H9 (cell line): ENCODE measurements around the gene MTRR. TPM values are rescaled to one million over a fixed set of nuclear protein-coding genes. Genes with fewer than 3 reads are reported as not detected.

ENCODE experiments used
- DNase-seq: peaks from one replicate; pipeline ENCODE4 v3.0.0-alpha.2; 2017
- H2AFZ ChIP-seq: one replicate; pipeline ENCODE4 v1.6.1; 2013; ENCODE audit warnings: mild to moderate bottlenecking, low read length, control low read depth, moderate library complexity
- H2AK5ac ChIP-seq: 2 replicates; pipeline ENCODE4 v1.6.1; 2013; ENCODE audit warnings: low read length, control low read depth, mixed read lengths; ENCODE audit not compliant: insufficient read length
- H2BK120ac ChIP-seq: one replicate; pipeline ENCODE4 v1.6.1; 2013; ENCODE audit warnings: low read depth, mild to moderate bottlenecking, low read length, control low read depth, inconsistent platforms; ENCODE audit not compliant: poor library complexity, severe bottlenecking
- H2BK12ac ChIP-seq: 2 replicates; pipeline ENCODE4 v1.6.1; 2013; ENCODE audit warnings: low read length, control low read depth, mixed read lengths, low read depth; ENCODE audit not compliant: insufficient read length
- H2BK15ac ChIP-seq: 2 replicates; pipeline ENCODE4 v1.6.1; 2013; ENCODE audit warnings: low read depth, low read length, control low read depth
- H2BK20ac ChIP-seq: one replicate; pipeline ENCODE4 v1.6.1; 2013; ENCODE audit warnings: low read depth, mild to moderate bottlenecking, low read length, control low read depth, inconsistent platforms; ENCODE audit not compliant: poor library complexity, severe bottlenecking
- H2BK5ac ChIP-seq: 2 replicates; pipeline ENCODE4 v1.6.1; 2013; ENCODE audit warnings: low read length, control low read depth, mixed read lengths; ENCODE audit not compliant: insufficient read length
- H3K14ac ChIP-seq: 2 replicates; pipeline ENCODE4 v1.6.1; 2013; ENCODE audit warnings: low read length, control low read depth; ENCODE audit not compliant: insufficient read depth
- H3K18ac ChIP-seq: 2 replicates; pipeline ENCODE4 v1.6.1; 2013; ENCODE audit warnings: low read depth, mild to moderate bottlenecking, mixed read lengths, low read length, control low read depth; ENCODE audit not compliant: insufficient read length
- H3K23ac ChIP-seq: 2 replicates; pipeline ENCODE4 v1.6.1; 2013; ENCODE audit warnings: low read length, control low read depth, mixed read lengths, low read depth; ENCODE audit not compliant: insufficient read length
- H3K23me2 ChIP-seq: 2 replicates; pipeline ENCODE4 v1.6.1; 2013; ENCODE audit warnings: low read depth, mild to moderate bottlenecking, mixed read lengths, low read length, control low read depth; ENCODE audit not compliant: insufficient read length, poor library complexity, severe bottlenecking
- H3K27ac ChIP-seq: 2 replicates; pipeline ENCODE4 v1.5.1; 2013; ENCODE audit warnings: low read length, control low read depth, mixed read lengths, low read depth; ENCODE audit not compliant: insufficient read length
- H3K27me3 ChIP-seq: 2 replicates; pipeline ENCODE4 v1.6.1; 2013; ENCODE audit warnings: low read length, control low read depth, inconsistent platforms; ENCODE audit not compliant: insufficient read depth
- H3K4ac ChIP-seq: 2 replicates; pipeline ENCODE4 v1.6.1; 2013; ENCODE audit warnings: low read depth, mild to moderate bottlenecking, control low read depth, inconsistent platforms, low read length, moderate library complexity
- H3K4me1 ChIP-seq: 2 replicates; pipeline ENCODE4 v1.6.1; 2013; ENCODE audit warnings: low read length, control low read depth, inconsistent platforms; ENCODE audit not compliant: insufficient read depth
- H3K4me2 ChIP-seq: 2 replicates; pipeline ENCODE4 v1.6.1; 2013; ENCODE audit warnings: low read length, control low read depth, mixed read lengths; ENCODE audit not compliant: insufficient read length, insufficient read depth
- H3K56ac ChIP-seq: 2 replicates; pipeline ENCODE4 v1.6.1; 2013; ENCODE audit warnings: low read depth, mild to moderate bottlenecking, mixed read lengths, low read length, control low read depth; ENCODE audit not compliant: insufficient read length
- H3K79me1 ChIP-seq: 2 replicates; pipeline ENCODE4 v1.6.1; 2013; ENCODE audit warnings: low read depth, mild to moderate bottlenecking, moderate library complexity, low read length, control low read depth, inconsistent platforms; ENCODE audit not compliant: insufficient read depth, poor library complexity, severe bottlenecking
- H3K79me2 ChIP-seq: 2 replicates; pipeline ENCODE4 v1.6.1; 2013; ENCODE audit warnings: low read length, control low read depth, inconsistent platforms; ENCODE audit not compliant: insufficient read depth
- H3K9ac ChIP-seq: 2 replicates; pipeline ENCODE4 v1.6.1; 2013; ENCODE audit warnings: low read length, control low read depth, mixed read lengths; ENCODE audit not compliant: insufficient read length; ENCODE audit errors: extremely low read depth
- H3K9me3 ChIP-seq: one replicate; pipeline ENCODE4 v1.6.1; 2013; ENCODE audit warnings: low read depth, low read length, inconsistent platforms; ENCODE audit not compliant: control insufficient read depth
- H3T11ph ChIP-seq: one replicate; pipeline ENCODE4 v1.6.1; 2013; ENCODE audit warnings: mild to moderate bottlenecking, low read length, control low read depth, inconsistent platforms
- H4K20me1 ChIP-seq: one replicate; pipeline ENCODE4 v1.6.1; 2013; ENCODE audit not compliant: control insufficient read depth, insufficient read length, insufficient read depth
- H4K5ac ChIP-seq: 2 replicates; pipeline ENCODE4 v1.6.1; 2013; ENCODE audit warnings: low read depth, mild to moderate bottlenecking, mixed read lengths, low read length, control low read depth; ENCODE audit not compliant: insufficient read length
- H4K8ac ChIP-seq: replicated peaks from 2 replicates; pipeline ENCODE4 v1.6.1; 2013; ENCODE audit warnings: low read length, control low read depth, mixed read lengths, low read depth; ENCODE audit not compliant: insufficient read length
- H4K91ac ChIP-seq: 2 replicates; pipeline ENCODE4 v1.6.1; 2013; ENCODE audit warnings: low read depth, mild to moderate bottlenecking, moderate library complexity, mixed read lengths, low read length, control low read depth; ENCODE audit not compliant: insufficient read length
- H3K27ac Mint-ChIP-seq, 3 experiments: 2 replicates in 2 of 3; 3 replicates in 1 of 3; pipeline ENCODE4 v1.8.0; 2020 to 2021; ENCODE audit warnings: mixed read lengths in 3 of 3, mild to moderate bottlenecking in 1 of 3, moderate library complexity in 1 of 3
- H3K27me3 Mint-ChIP-seq: 2 replicates; pipeline ENCODE4 v1.8.0; 2021; ENCODE audit warnings: low read depth, mild to moderate bottlenecking, moderate library complexity, mixed read lengths
- H3K36me3 Mint-ChIP-seq, 3 experiments: 2 replicates in 2 of 3; 3 replicates in 1 of 3; pipeline ENCODE4 v1.8.0; 2020 to 2021; ENCODE audit warnings: low read depth in 3 of 3, mixed read lengths in 3 of 3; ENCODE audit not compliant: insufficient read depth in 1 of 3
- H3K4me1 Mint-ChIP-seq, 2 experiments: 2 replicates each; pipeline ENCODE4 v1.8.0; 2020; ENCODE audit warnings: mixed read lengths in 2 of 2
- H3K4me3 Mint-ChIP-seq, 2 experiments: 2 replicates in 1 of 2; 3 replicates in 1 of 2; pipeline ENCODE4 v1.8.0; 2020 to 2021; ENCODE audit warnings: mild to moderate bottlenecking in 2 of 2, mixed read lengths in 2 of 2, moderate library complexity in 1 of 2
- H3K9me3 Mint-ChIP-seq, 2 experiments: 2 replicates in 1 of 2; 3 replicates in 1 of 2; pipeline ENCODE4 v1.8.0; 2020; ENCODE audit warnings: mild to moderate bottlenecking in 2 of 2, mixed read lengths in 2 of 2, moderate library complexity in 1 of 2
- WGBS: extraction: QIAGEN DNeasy Blood & Tissue Kit; methylation state at CpG from one replicate; pipeline ENCODE4 v1.1.7; 2013; ENCODE audit warnings: missing lambda C conversion rate, low lambda C conversion rate, mixed read lengths; ENCODE audit not compliant: insufficient read length; ENCODE audit errors: extremely low coverage; 5-methylcytosine and 5-hydroxymethylcytosine counted together
- total RNA-seq: library from RNA; stranded (reverse); gene quantifications from 2 replicates; pipeline ENCODE4 v1.2.1, GENCODE V29; 2021
- TF ChIP-seq, protein P1 (sequence below): fragments of 200-600 bp; sonication (generic); conservative IDR thresholded peaks from 3 replicates; pipeline ENCODE4 v1.8.0; 2021; ENCODE audit warnings: antibody characterized with exemption, mild to moderate bottlenecking

Gene MTRR
- total RNA-seq, 1 experiment from 2014 or later: 66.0 TPM

DNA sequence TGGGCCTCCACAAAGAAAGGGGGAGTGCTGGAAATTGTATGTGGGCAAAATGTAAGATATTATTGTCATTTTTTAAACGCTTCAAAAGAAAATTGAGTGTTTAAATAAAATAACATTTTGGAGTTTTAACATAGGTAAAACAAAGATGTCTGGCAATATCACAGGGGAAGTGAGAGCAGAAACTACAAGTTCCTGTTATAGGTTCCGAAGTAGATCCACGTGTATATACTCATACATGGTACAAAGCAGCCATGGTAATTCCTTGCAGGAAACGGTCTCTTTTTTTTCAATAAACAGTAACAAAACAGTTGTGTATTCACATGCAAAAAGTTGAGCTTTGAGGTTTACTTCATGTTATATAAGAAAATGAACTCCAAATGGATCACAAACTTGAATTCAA lies 78.4 kb downstream of the MTRR start:
- Histone ChIP-seq H3K9ac (no peak overlapping the region), H2BK120ac (no peak overlapping the region)

More for the DNA sequence above, 78.4 kb downstream of the MTRR start:
- TF ChIP-seq, protein P1, sequence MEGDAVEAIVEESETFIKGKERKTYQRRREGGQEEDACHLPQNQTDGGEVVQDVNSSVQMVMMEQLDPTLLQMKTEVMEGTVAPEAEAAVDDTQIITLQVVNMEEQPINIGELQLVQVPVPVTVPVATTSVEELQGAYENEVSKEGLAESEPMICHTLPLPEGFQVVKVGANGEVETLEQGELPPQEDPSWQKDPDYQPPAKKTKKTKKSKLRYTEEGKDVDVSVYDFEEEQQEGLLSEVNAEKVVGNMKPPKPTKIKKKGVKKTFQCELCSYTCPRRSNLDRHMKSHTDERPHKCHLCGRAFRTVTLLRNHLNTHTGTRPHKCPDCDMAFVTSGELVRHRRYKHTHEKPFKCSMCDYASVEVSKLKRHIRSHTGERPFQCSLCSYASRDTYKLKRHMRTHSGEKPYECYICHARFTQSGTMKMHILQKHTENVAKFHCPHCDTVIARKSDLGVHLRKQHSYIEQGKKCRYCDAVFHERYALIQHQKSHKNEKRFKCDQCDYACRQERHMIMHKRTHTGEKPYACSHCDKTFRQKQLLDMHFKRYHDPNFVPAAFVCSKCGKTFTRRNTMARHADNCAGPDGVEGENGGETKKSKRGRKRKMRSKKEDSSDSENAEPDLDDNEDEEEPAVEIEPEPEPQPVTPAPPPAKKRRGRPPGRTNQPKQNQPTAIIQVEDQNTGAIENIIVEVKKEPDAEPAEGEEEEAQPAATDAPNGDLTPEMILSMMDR: no peak
- WGBS: 100% methylated on average over 1 of the region's 4 CpGs
- Histone ChIP-seq H4K91ac (no peak overlapping the region), H3K4ac (no peak overlapping the region), H3K27ac (no peak overlapping the region), H2BK15ac (no peak overlapping the region), H4K20me1 (no peaks in the 10 kb centered on the region), H3K23me2 (no peaks in the 10 kb centered on the region), H3K23ac (no peak overlapping the region), H3K27me3 (no peaks in the 10 kb centered on the region), H3K79me1 (no peaks in the 10 kb centered on the region), H3T11ph (no peak overlapping the region), H4K5ac (no peak overlapping the region), H3K56ac (no peak overlapping the region), H3K18ac (no peak overlapping the region), H2AFZ (no peak overlapping the region), H2AK5ac (no peak overlapping the region), H3K79me2 (no peaks in the 10 kb centered on the region), H2BK5ac (no peak overlapping the region), H3K9me3 (no peaks in the 10 kb centered on the region), H4K8ac (no peak overlapping the region), H3K14ac (no peak overlapping the region), H2BK20ac (no peak overlapping the region), H3K4me1 (no peaks in the 10 kb centered on the region), H3K4me2 (no peak overlapping the region), H2BK12ac (no peak overlapping the region)
- peaks cover 0 to 7% of the 10 kb centered on the region in 2 experiments; a peak in 3 of 5 replicates for H3K9me3 Mint-ChIP-seq
- H3K4me1 Mint-ChIP-seq: peaks cover 0 to 3% of the 10 kb centered on the region in 2 experiments; a peak in 1 of 4 replicates
- H3K27ac Mint-ChIP-seq: no peak overlapping the region
- no peak for DNase-seq
- no peaks in the 10 kb centered on the region for H3K36me3 Mint-ChIP-seq
- no peak overlapping the region for H3K4me3 Mint-ChIP-seq
- peaks cover 2% of the 10 kb centered on the region; the same call in 1 of the 2 replicates for H3K27me3 Mint-ChIP-seq

Other genes with a start within 250 kb of the MTRR start
- gene CFAP90, start 18.0 kb upstream of the MTRR start, total RNA-seq: 0.35 and 0.44 TPM in 2 replicates
- gene FASTKD3, start 117 bp upstream of the MTRR start, total RNA-seq: 15.0 and 16.3 TPM in 2 replicates